HG02840 (cell line): Measurements from ENCODE around the gene KLHDC10.
"Not testable (repeated sequence)": the region's sequence is repeated elsewhere in the genome, so short reads cannot be mapped to it uniquely, and the experiment has no call there.

Experiments
- ATAC-seq: cut with Tn5 transposase; IDR thresholded peaks from one replicate; pipeline ENCODE4 v1.9.1; 2021; ENCODE audit warnings: mild to moderate bottlenecking, moderate library complexity, moderate number of reproducible peaks; ENCODE audit not compliant: unreplicated experiment, low FRiP score

The KLHDC10 gene

GRCh38 chr7:130152493-130153210, 82.3 kb downstream of the KLHDC10 start:
- no peak for ATAC-seq

- no peak for ATAC-seq
Observed at GRCh38 chr7:130153211-130153908, 83.0 kb downstream of the KLHDC10 start.

GRCh38 chr7:130154131-130154500, 83.8 kb downstream of the KLHDC10 start:
- ATAC-seq, result no peak

- ATAC-seq, result no peak
Observed at GRCh38 chr7:130154501-130155317, 84.4 kb downstream of the KLHDC10 start.

GRCh38 chr7:130156140-130156539, 85.8 kb downstream of the KLHDC10 start:
- no peak for ATAC-seq

- ATAC-seq, result no peak
Observed at GRCh38 chr7:130157700-130158099, 87.4 kb downstream of the KLHDC10 start.

- ATAC-seq, result no peak
Observed at GRCh38 chr7:130160023-130160422, 89.7 kb downstream of the KLHDC10 start.

- ATAC-seq, result no peak
Observed at GRCh38 chr7:130160455-130160854, 90.1 kb downstream of the KLHDC10 start.

- ATAC-seq, result no peak
Observed at GRCh38 chr7:130162196-130162595, 91.9 kb downstream of the KLHDC10 start.

- no peak for ATAC-seq
Observed at GRCh38 chr7:130174237-130174959, 104.1 kb downstream of the KLHDC10 start.

GRCh38 chr7:130178251-130178650, 107.9 kb downstream of the KLHDC10 start:
- no peak for ATAC-seq

GRCh38 chr7:130179631-130180030, 109.3 kb downstream of the KLHDC10 start:
- ATAC-seq, result no peak

GRCh38 chr7:130180571-130181262, 110.4 kb downstream of the KLHDC10 start:
- ATAC-seq, result no peak

- no peak for ATAC-seq
Observed at GRCh38 chr7:130181263-130181605, 110.9 kb downstream of the KLHDC10 start.

- peak; percentile 77 for ATAC-seq
Observed at GRCh38 chr7:130182990-130183389, 112.7 kb downstream of the KLHDC10 start.

GRCh38 chr7:130184349-130184748, 114.0 kb downstream of the KLHDC10 start:
- not testable (repeated sequence) for ATAC-seq
